CMK (cell line): ENCODE data around the gene SPTBN1.

Source experiments
- DNase-seq: peaks from one replicate; pipeline ENCODE4 v3.0.0-alpha.2; 2010; ENCODE audit warnings: low read depth

Gene SPTBN1

GRCh38 chr2:54632733-54633692 is 176.9 kb downstream of the SPTBN1 start:
- no peak for DNase-seq

- DNase-seq: no peak
Measured at GRCh38 chr2:54634021-54634420, 177.9 kb downstream of the SPTBN1 start.

GRCh38 chr2:54634564-54635511 is 178.7 kb downstream of the SPTBN1 start:
- no peak for DNase-seq

GRCh38 chr2:54635554-54636152 is 179.5 kb downstream of the SPTBN1 start:
- DNase-seq: no peak

- DNase-seq: no peak
Measured at GRCh38 chr2:54636415-54637139, 180.4 kb downstream of the SPTBN1 start.

- no peak for DNase-seq
Measured at GRCh38 chr2:54638103-54638502, 182.0 kb downstream of the SPTBN1 start.

- DNase-seq: no peak
Measured at GRCh38 chr2:54638774-54639187, 182.7 kb downstream of the SPTBN1 start.

- no peak for DNase-seq
Measured at GRCh38 chr2:54639609-54640008, 183.5 kb downstream of the SPTBN1 start.

GRCh38 chr2:54640834-54641540 is 184.9 kb downstream of the SPTBN1 start:
- DNase-seq: no peak

GRCh38 chr2:54641988-54642387 is 185.9 kb downstream of the SPTBN1 start:
- no peak for DNase-seq

GRCh38 chr2:54642677-54643430 is 186.7 kb downstream of the SPTBN1 start:
- no peak for DNase-seq

GRCh38 chr2:54644236-54644635 is 188.1 kb downstream of the SPTBN1 start:
- no peak for DNase-seq

GRCh38 chr2:54646170-54646927 is 190.2 kb downstream of the SPTBN1 start:
- DNase-seq: no peak

GRCh38 chr2:54648256-54648655 is 192.1 kb downstream of the SPTBN1 start:
- DNase-seq: no peak

GRCh38 chr2:54649191-54649590 is 193.1 kb downstream of the SPTBN1 start:
- DNase-seq: no peak

- no peak for DNase-seq
Measured at GRCh38 chr2:54649633-54650032, 193.5 kb downstream of the SPTBN1 start.

- DNase-seq: no peak
Measured at GRCh38 chr2:54650612-54651011, 194.5 kb downstream of the SPTBN1 start.

GRCh38 chr2:54651291-54651690 is 195.2 kb downstream of the SPTBN1 start:
- DNase-seq: no peak

- DNase-seq: no peak
Measured at GRCh38 chr2:54652540-54652939, 196.4 kb downstream of the SPTBN1 start.
